ENCODE data around the gene NFAT5. TPM values are rescaled to one million over a fixed set of nuclear protein-coding genes. Genes with fewer than 3 reads are reported as not detected.

The NFAT5 gene
- total and polyA plus RNA-seq, 7 donors, result 1.6 to 27.9 (median 18.8) TPM

- H3K36me3 ChIP-seq (ENCODE audit: insufficient read depth in 1 of 2, low read depth in 1 of 2), result peaks cover 0 to 30% of the 10 kb centered on the region in 2 donors
- ATAC-seq (no peak), DNase-seq (no peak)
- no peak overlapping the region for H3K27ac ChIP-seq
- no peak overlapping the region for H3K4me3 ChIP-seq
- no peaks in the 10 kb centered on the region for H3K9me3 ChIP-seq
- WGBS, 3 donors, result 31 to 49% (median 47%) methylated on average over 1 of the region's 1 CpG
- no peaks in the 10 kb centered on the region for H3K27me3 ChIP-seq (ENCODE audit: insufficient read depth in 3 of 3, low read length in 2 of 3)
- TF ChIP-seq CTCF (IDR thresholded peaks at IDR 0.05), result no peak
- no peaks in the 10 kb centered on the region for H3K4me1 ChIP-seq
- intact Hi-C loops (cut with DNase I), result no loop called here
These were observed 79.0 kb downstream of the NFAT5 start for GRCh38 chr16:69644790-69645189.

- Histone ChIP-seq H3K9me3 (no peaks in the 10 kb centered on the region), H3K4me3 (no peak overlapping the region), H3K27ac (no peak overlapping the region), H3K36me3 (ENCODE audit: insufficient read depth in 1 of 2, low read depth in 1 of 2) (peaks cover 5 to 53% of the 10 kb centered on the region in 2 donors), H3K4me1 (no peaks in the 10 kb centered on the region), H3K27me3 (ENCODE audit: insufficient read depth in 3 of 3, low read length in 2 of 3) (no peaks in the 10 kb centered on the region)
- WGBS, 3 donors, result 91 to 92% (median 92%) methylated on average over 5 of the region's 5 CpGs
- DNase-seq (no peak), ATAC-seq (peak in 1 of 4 donors; percentile 43)
- no peak for TF ChIP-seq CTCF (IDR thresholded peaks at IDR 0.05)
- intact Hi-C loops (cut with DNase I), result no loop called here
These were observed 81.3 kb downstream of the NFAT5 start for GRCh38 chr16:69647020-69647419.

GRCh38 chr16:69651217-69651616 is 85.5 kb downstream of the NFAT5 start:
- H3K27ac ChIP-seq, result no peak overlapping the region
- no peaks in the 10 kb centered on the region for H3K27me3 ChIP-seq (ENCODE audit: insufficient read depth in 3 of 3, low read length in 2 of 3)
- intact Hi-C loops (cut with DNase I), result no loop called here
- no peaks in the 10 kb centered on the region for H3K9me3 ChIP-seq
- 93 to 97% (median 96%) methylated on average over 2 of the region's 2 CpGs for WGBS, 3 donors
- H3K4me3 ChIP-seq, result no peak overlapping the region
- peaks cover 5 to 95% of the 10 kb centered on the region in 2 donors for H3K36me3 ChIP-seq (ENCODE audit: insufficient read depth in 1 of 2, low read depth in 1 of 2)
- no peaks in the 10 kb centered on the region for H3K4me1 ChIP-seq
- ATAC-seq (no peak), DNase-seq (no peak)
- TF ChIP-seq CTCF (IDR thresholded peaks at IDR 0.05), result no peak

GRCh38 chr16:69654280-69654931 is 88.6 kb downstream of the NFAT5 start:
- Histone ChIP-seq H3K27me3 (ENCODE audit: insufficient read depth in 3 of 3, low read length in 2 of 3) (no peaks in the 10 kb centered on the region), H3K36me3 (ENCODE audit: insufficient read depth in 1 of 2, low read depth in 1 of 2) (peaks cover 5 to 95% of the 10 kb centered on the region in 2 donors), H3K4me1 (no peaks in the 10 kb centered on the region), H3K9me3 (no peaks in the 10 kb centered on the region), H3K27ac (no peak overlapping the region), H3K4me3 (no peak overlapping the region)
- no peak for DNase-seq
- intact Hi-C loops (cut with DNase I), result no loop called here
- no peak for ATAC-seq
- no peak for TF ChIP-seq CTCF (IDR thresholded peaks at IDR 0.05)
- WGBS, 3 donors, result 87 to 94% (median 88%) methylated on average over 3 of the region's 3 CpGs

- Histone ChIP-seq H3K27me3 (ENCODE audit: insufficient read depth in 3 of 3, low read length in 2 of 3) (no peaks in the 10 kb centered on the region), H3K9me3 (no peaks in the 10 kb centered on the region), H3K36me3 (ENCODE audit: insufficient read depth in 1 of 2, low read depth in 1 of 2) (peaks cover 0 to 90% of the 10 kb centered on the region in 2 donors), H3K4me1 (no peaks in the 10 kb centered on the region), H3K4me3 (no peak overlapping the region), H3K27ac (no peak overlapping the region)
- intact Hi-C loops (cut with DNase I), result no loop called here
- no peak for DNase-seq
- no peak for TF ChIP-seq CTCF (IDR thresholded peaks at IDR 0.05)
- WGBS, 3 donors, result 86 to 97% (median 91%) methylated on average over 4 of the region's 4 CpGs
- ATAC-seq, result no peak
These were observed 94.4 kb downstream of the NFAT5 start for GRCh38 chr16:69660166-69660565.

Measured in psoas muscle (tissue), 8 donors.